HG03457 (cell line): ENCODE data around the gene PIGP.
"Not testable (repeated sequence)": the region's sequence is repeated elsewhere in the genome, so short reads cannot be mapped to it uniquely, and the experiment has no call there.

Experiments used
- ATAC-seq: cut with Tn5 transposase; IDR thresholded peaks from one replicate; pipeline ENCODE4 v1.9.1; 2021; ENCODE audit warnings: moderate number of reproducible peaks; ENCODE audit not compliant: unreplicated experiment

The PIGP gene

DNA sequence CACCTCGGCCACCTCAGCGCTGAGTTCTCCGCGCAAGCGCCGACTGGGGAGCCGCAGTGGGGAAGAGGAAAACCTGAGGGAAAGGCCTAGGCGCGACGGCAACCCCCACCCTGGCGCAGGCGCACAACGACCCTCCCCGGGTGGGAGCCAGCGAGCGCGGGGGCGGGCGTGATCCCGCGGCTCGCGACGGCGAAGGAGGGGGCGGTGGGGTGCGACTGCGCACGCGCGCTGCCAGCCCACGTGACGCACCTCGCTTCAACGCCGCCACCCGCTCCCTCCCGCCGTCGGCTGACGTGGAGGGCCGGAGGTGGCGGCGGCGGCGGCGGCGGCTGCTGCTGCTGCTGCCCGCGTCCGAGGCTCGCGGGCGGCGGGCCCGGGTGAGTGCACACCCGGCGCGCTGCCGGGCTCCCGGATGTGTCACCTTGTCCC is at the start of gene PIGP, which contains the start of gene TTC3:
TSS of gene PIGP (minus strand) at position 84 of the 429 bp plus-strand sequence. CDS start 556 bp downstream, outside the sequence.
TSS of gene TTC3 (plus strand) at position 267 of the 429 bp plus-strand sequence. CDS start 14,004 bp downstream, outside the sequence.
- peak; percentile 46 for ATAC-seq

DNA sequence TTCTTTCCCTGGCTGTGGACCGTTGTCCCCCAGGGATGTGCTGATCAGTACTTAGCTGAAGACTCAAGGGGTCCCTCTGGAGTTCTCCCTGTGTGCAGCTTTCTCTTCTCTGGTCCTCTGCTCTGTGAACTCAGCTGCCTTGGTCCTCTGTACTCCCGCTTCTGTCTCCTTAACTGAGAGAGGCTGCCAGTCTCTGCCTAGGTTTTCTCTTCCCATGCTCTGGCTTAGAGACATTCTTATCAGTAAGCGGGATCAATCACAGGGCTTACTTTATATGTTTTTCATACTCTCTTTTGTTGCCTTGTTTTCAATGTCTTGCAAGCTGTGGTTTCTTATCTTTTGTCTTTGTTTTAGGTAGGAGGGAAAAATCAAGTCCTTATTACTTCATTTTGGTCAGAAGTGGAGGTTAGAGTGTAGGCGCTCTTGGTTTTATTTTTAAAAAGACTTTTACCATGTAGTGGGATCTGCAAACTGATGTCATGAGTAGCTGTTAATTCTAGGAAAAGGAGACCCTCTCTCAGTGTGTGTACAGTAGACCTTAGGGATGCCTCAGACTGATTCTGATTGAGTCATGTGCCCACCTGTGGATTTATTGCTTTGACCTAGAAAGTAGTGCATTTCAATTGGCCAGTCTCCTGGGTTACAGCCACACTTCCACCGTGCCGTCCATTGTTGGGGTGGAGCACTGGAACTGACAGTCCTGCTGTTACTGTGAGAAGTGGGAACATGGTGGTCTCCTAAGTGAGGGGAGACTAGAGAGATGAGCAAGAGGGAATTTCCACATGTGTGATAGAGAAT is 46.7 kb upstream of the PIGP start:
- no peak for ATAC-seq

- ATAC-seq: no peak
Measured at GRCh38 chr21:37118187-37118826, 45.4 kb upstream of the PIGP start.

DNA sequence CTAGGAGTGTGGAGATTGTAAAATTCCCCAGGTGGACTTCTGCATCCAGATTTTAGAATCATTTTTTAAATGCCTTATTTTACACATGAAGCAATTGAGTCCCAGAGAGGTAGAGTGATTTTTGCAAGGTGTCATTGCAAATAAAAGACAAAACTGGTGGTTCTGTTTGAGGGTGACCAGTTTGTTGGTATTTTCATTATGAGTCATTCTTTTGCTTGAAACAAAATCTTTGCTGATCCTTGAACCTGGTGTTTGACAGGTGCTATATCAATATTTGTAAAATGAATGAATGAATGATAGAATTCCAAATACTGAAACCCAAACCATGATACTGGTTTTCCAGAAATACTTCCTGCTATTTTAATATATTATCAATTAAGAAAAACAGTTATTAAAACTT is 44.3 kb upstream of the PIGP start:
- no peak for ATAC-seq

- not testable (repeated sequence) for ATAC-seq
Measured at GRCh38 chr21:37116459-37116858, 43.6 kb upstream of the PIGP start.

DNA sequence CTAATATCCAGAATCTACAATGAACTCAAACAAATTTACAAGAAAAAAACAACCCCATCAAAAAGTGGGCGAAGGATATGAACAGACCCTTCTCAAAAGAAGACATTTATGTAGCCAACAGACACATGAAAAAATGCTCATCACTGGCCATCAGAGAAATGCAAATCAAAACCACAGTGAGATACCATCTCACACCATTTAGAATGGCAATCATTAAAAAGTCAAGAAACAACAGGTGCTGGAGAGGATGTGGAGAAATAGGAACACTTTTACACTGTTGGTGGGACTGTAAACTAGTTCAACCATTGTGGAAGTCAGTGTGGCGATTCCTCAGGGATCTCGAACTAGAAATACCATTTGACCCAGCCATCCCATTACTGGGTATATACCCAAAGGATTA is 41.4 kb upstream of the PIGP start:
- not testable (repeated sequence) for ATAC-seq

GRCh38 chr21:37111029-37111428 is 38.2 kb upstream of the PIGP start:
- ATAC-seq: not testable (repeated sequence)

GRCh38 chr21:37106998-37107397 is 34.1 kb upstream of the PIGP start:
- no peak for ATAC-seq

DNA sequence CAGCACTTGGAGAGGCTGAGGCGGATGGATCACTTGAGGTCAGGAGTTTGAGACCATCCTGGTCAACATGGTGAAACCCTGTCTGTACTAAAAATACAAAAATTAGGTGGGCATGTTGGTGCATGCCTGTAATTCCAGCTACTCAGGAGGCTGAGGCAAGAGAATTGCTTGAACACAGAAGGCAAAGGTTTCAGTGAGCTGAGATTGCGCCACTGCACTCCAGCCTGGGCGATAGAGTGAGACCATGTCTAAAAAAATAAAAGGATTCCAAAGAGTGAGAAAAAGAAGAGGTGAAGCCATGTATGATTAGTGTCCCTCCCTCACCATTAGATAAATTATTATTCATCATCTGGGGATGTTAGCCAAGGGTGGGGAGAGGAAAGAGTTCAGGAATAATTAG is 29.9 kb upstream of the PIGP start:
- not testable (repeated sequence) for ATAC-seq

DNA sequence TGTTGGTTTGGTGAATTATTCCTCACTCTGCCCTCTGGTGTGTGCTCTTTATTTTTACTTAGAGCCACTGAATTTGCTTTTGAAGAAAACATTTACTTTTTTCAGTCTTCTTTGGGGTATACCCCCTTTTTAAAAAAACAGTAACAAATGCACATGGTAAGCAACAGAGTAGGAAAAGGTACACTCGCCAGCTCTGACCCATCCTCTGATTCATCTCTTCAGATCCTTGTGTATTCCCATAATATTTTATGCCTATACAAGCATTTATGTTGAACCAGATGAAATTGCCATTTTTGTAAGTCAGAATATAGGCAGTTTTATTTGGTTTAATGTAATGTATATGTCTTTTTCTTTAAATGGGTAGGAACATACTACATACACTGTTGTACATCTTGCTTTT is 28.5 kb upstream of the PIGP start:
- ATAC-seq: no peak

GRCh38 chr21:37100316-37100715 is 27.4 kb upstream of the PIGP start:
- ATAC-seq: no peak

- ATAC-seq: no peak
Measured at GRCh38 chr21:37098751-37099150, 25.9 kb upstream of the PIGP start.

GRCh38 chr21:37095821-37096220 is 22.9 kb upstream of the PIGP start:
- no peak for ATAC-seq

DNA sequence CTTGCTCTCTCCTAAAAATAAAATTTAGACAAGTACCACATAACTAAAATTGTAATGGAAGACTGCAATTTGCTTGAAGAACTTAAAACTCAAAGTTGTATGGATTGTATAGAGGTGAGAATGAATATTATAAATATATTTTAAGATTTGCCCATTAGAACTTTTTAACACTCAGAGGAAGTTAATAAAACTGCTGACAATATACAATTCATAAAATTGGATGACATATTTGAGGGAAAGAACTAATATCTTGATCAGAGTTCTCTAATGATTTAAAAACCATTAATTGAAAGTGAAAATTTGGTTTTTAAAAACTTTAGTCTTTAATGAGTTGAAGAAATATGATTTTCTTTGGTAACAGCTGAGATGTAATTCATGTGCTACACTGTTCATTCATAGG is 21.1 kb upstream of the PIGP start:
- no peak for ATAC-seq

DNA sequence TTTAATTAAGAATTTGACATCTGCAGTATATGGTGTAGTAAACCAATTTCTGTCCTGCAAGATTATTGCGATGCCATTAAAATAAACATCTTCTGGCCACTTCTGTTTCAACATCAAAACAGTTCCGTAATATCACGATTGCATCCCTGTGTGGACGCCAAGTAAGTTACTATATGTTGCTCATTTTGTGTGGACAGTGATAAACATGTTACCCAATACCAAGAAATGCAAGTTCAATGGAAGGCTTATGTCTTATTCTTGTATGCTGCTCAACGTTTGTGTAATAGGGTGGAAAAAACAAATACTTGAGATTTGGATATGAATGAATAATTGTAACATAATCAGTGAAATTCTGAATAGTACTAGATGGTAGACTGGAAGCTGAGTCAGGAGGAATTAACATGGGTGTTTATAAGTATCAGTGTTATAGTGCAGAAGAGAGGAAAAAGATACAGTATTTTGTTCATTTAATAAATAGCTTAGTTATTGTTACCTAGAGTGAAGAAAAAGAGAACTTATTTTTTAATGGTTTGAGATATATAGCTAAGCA is 15.4 kb upstream of the PIGP start:
- no peak for ATAC-seq

DNA sequence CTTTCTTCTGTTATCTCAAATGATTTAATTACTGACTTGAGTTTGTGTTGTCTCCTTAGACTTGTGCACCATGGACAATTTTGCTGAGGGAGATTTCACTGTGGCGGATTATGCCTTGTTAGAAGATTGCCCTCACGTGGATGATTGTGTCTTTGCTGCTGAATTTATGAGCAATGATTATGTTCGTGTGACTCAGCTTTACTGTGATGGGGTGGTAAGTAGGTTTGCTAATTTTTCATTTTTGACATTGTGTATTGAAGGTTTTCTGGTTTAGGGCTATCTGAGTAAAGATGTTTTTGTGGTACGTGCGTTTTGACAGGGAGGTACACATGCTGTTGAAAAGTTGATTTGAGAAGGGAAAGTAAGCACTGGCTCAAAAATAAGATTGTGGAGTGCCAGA is 14.3 kb upstream of the PIGP start:
- ATAC-seq: no peak

DNA sequence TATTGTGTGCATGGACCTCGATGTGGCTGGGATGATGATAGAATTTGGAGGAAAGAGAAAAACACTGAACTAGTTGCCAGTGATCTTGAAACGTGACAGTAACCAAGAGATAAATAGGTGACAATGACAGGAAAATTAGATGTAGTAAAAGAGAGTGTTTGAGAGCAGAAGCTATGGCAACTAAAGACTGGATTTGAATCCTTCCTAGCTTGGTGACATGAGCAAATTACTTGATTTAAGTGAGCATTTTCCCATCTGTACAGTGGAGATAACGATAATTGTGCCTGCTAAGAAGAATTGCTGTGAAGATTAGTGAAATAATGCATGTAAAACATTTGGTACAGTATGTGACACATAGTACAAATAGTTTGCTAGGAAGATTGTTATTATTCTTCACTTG is 12.9 kb upstream of the PIGP start:
- ATAC-seq: no peak

- no peak for ATAC-seq
Measured at GRCh38 chr21:37082856-37083528, 10.1 kb upstream of the PIGP start.

- ATAC-seq: no peak
Measured at GRCh38 chr21:37082375-37082774, 9.5 kb upstream of the PIGP start.

- ATAC-seq: no peak
Measured at GRCh38 chr21:37079211-37079824, 6.4 kb upstream of the PIGP start.

DNA sequence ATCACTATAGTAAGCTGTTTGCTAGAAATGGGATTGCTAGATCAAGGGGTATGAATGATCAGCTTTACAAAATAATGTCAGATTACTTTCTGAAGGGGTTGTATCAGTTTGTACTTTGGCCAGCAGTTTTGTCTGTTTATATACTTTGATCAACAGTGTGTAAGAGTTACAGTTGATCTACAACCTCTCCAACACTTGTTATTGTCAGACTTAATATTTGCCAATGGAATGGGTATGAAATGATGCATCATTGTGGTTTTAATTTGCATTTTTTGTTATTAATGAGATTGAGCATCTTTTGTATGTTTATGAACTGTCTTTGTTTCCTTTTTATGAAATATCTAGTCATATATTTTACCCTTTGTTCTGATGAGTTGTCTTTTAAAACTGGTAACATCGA is 4.5 kb upstream of the PIGP start:
- ATAC-seq: no peak
